SK-N-SH (cell line): ENCODE data around the gene CLN3. TPM values are rescaled to one million over a fixed set of nuclear protein-coding genes. Genes with fewer than 3 reads are reported as not detected.
A peak's percentile ranks its signal among the peaks of the same experiment; 100 is the strongest.

Source experiments
- CTCF ChIA-PET: fragments of 300-600, 350-600 bp; formaldehyde crosslinking; extraction: SDS; loops from one replicate; lab custom pipeline; 2021; lab: Yijun Ruan, JAX
- POLR2A ChIA-PET: fragments of 350-600 bp; sonication (Branson Sonifier 250); formaldehyde crosslinking; extraction: SDS; loops from one replicate; lab custom pipeline; 2020; ENCODE audit warnings: antibody characterized with exemption, inconsistent platforms; lab: Yijun Ruan, JAX
- DNase-seq: peaks from one replicate; pipeline ENCODE4 v3.0.0; 2012
- H2AFZ ChIP-seq: fragments of 200-600 bp; sonication (generic); 2 replicates; pipeline ENCODE4 v1.8.1; 2016; ENCODE audit warnings: antibody characterized with exemption, mild to moderate bottlenecking, low read depth
- H3F3A ChIP-seq: fragments of 200-600 bp; sonication (generic); replicated peaks from 2 replicates; pipeline ENCODE3; 2016; ENCODE audit warnings: antibody characterized with exemption, mild to moderate bottlenecking; ENCODE audit not compliant: insufficient read depth
- H3K27ac ChIP-seq, 2 experiments: fragments of 200-500 bp in 1 of 2; fragments of 200-600 bp in 1 of 2; sonication (Bioruptor generic) in 1 of 2; sonication (generic), shearing (Covaris generic) in 1 of 2; 2 replicates each; pipeline versions ENCODE4 v1.5.1 to v1.6.1; 2014 to 2016; ENCODE audit warnings: low read depth in 2 of 2, inconsistent platforms in 1 of 2, low read length in 1 of 2, mild to moderate bottlenecking in 1 of 2, mixed read lengths in 1 of 2
- H3K27me3 ChIP-seq: fragments of 200-600 bp; sonication (generic), shearing (Covaris generic); 2 replicates; pipeline ENCODE4 v1.6.1; 2016; ENCODE audit warnings: mixed run types; ENCODE audit not compliant: insufficient read depth
- H3K36me3 ChIP-seq, 2 experiments: fragments of 200-500 bp in 1 of 2; fragments of 200-600 bp in 1 of 2; sonication (Bioruptor generic) in 1 of 2; sonication (generic) in 1 of 2; replicated peaks in 1 of 2; 2 replicates each; pipeline versions ENCODE3 to v1.5.1; 2014 to 2016; ENCODE audit warnings: low read length in 1 of 2, mild to moderate bottlenecking in 1 of 2; ENCODE audit not compliant: insufficient read depth in 2 of 2, control insufficient read depth in 1 of 2
- H3K4me1 ChIP-seq, 2 experiments: fragments of 200-500 bp in 1 of 2; fragments of 200-600 bp in 1 of 2; sonication (Bioruptor generic) in 1 of 2; sonication (generic), shearing (Covaris generic) in 1 of 2; 2 replicates each; pipeline versions ENCODE4 v1.5.1 to v1.6.1; 2014 to 2016; ENCODE audit warnings: low read depth in 1 of 2, low read length in 1 of 2, mixed run types in 1 of 2; ENCODE audit not compliant: insufficient read depth in 2 of 2, control insufficient read depth in 1 of 2
- H3K4me2 ChIP-seq: fragments of 200-600 bp; sonication (generic), shearing (Covaris generic); 2 replicates; pipeline ENCODE4 v1.6.1; 2017; ENCODE audit warnings: mixed run types
- H3K4me3 ChIP-seq, 2 experiments: fragments of 200-500 bp in 1 of 2; fragments of 200-600 bp in 1 of 2; sonication (Bioruptor generic) in 1 of 2; sonication (generic), shearing (Covaris generic) in 1 of 2; 2 replicates each; pipeline versions ENCODE4 v1.5.1 to v1.8.1; 2014 to 2016; ENCODE audit warnings: low read depth in 2 of 2, inconsistent platforms in 1 of 2, low read length in 1 of 2, mild to moderate bottlenecking in 1 of 2, mixed read lengths in 1 of 2, moderate library complexity in 1 of 2
- H3K79me2 ChIP-seq: fragments of 200-600 bp; sonication (generic); 2 replicates; pipeline ENCODE4 v1.8.1; 2017; ENCODE audit warnings: mild to moderate bottlenecking; ENCODE audit not compliant: insufficient read depth
- H3K9ac ChIP-seq: fragments of 200-600 bp; sonication (generic); 2 replicates; pipeline ENCODE4 v1.6.1; 2017; ENCODE audit warnings: mixed run types
- H3K9me2 ChIP-seq: fragments of 200-600 bp; sonication (generic); 2 replicates; pipeline ENCODE4 v1.6.1; 2017; ENCODE audit warnings: mixed run types
- H3K9me3 ChIP-seq: fragments of 200-600 bp; sonication (generic); 2 replicates; pipeline ENCODE4 v1.6.1; 2017; ENCODE audit warnings: mixed run types, mild to moderate bottlenecking, moderate library complexity
- H4K20me1 ChIP-seq: fragments of 200-600 bp; sonication (generic); 2 replicates; pipeline ENCODE4 v1.6.1; 2017; ENCODE audit warnings: mild to moderate bottlenecking, mixed run types; ENCODE audit not compliant: insufficient read depth
- ELF1 ChIP-seq: IDR thresholded peaks from 2 replicates; pipeline ENCODE4 v1.4.0; 2012
- EZH2phosphoT487 ChIP-seq: fragments of 200-600 bp; sonication (generic); IDR thresholded peaks from 2 replicates; pipeline ENCODE4 v1.6.1; 2017; ENCODE audit warnings: low read depth, mixed run types, mild to moderate bottlenecking, antibody characterized with exemption, moderate library complexity, borderline replicate concordance
- FOSL2 ChIP-seq: IDR thresholded peaks from 2 replicates; pipeline ENCODE4 v1.4.0; 2012; ENCODE audit warnings: low read depth, mild to moderate bottlenecking, moderate library complexity, borderline replicate concordance
- GATA2 ChIP-seq: sonication (generic); formaldehyde crosslinking; IDR thresholded peaks from 2 replicates; pipeline ENCODE4 v1.5.0; 2020; ENCODE audit warnings: mild to moderate bottlenecking, missing genetic modification reagents
- MEF2A ChIP-seq: IDR thresholded peaks from 2 replicates; pipeline ENCODE4 v1.4.0; 2012; ENCODE audit warnings: low read depth, borderline replicate concordance
- MXI1 ChIP-seq: IDR thresholded peaks from 2 replicates; pipeline ENCODE4 v1.6.1; 2012; ENCODE audit warnings: mild to moderate bottlenecking, low read depth, low read length, improper control_type of control experiment
- RAD21 ChIP-seq: IDR thresholded peaks from 2 replicates; pipeline ENCODE4 v1.6.1; 2012; ENCODE audit warnings: mild to moderate bottlenecking, low read length
- RCOR1 ChIP-seq: fragments of 150-350 bp; IDR thresholded peaks from 2 replicates; pipeline ENCODE4 v1.6.1; 2017; ENCODE audit warnings: antibody characterized with exemption, low read length
- RFX5 ChIP-seq: IDR thresholded peaks from 2 replicates; pipeline ENCODE4 v1.6.1; 2012; ENCODE audit warnings: mild to moderate bottlenecking, improper control_type of control experiment, low read length
- SIN3A ChIP-seq: IDR thresholded peaks from 2 replicates; pipeline ENCODE4 v1.6.1; 2012; ENCODE audit warnings: low read depth, mild to moderate bottlenecking, low read length, moderate library complexity, borderline replicate concordance
- SMC3 ChIP-seq: IDR thresholded peaks from 2 replicates; pipeline ENCODE4 v1.6.1; 2012; ENCODE audit warnings: low read depth, low read length, improper control_type of control experiment
- TCF12 ChIP-seq: IDR thresholded peaks from 2 replicates; pipeline ENCODE4 v1.4.0; 2012
- TEAD4 ChIP-seq: IDR thresholded peaks from 2 replicates; pipeline ENCODE4 v1.4.0; 2012; ENCODE audit warnings: mild to moderate bottlenecking, borderline replicate concordance; ENCODE audit not compliant: insufficient read depth
- WGBS: methylation state at CpG from one replicate; pipeline ENCODE4 v1.1.6; 2017; ENCODE audit warnings: low lambda C conversion rate; 5-methylcytosine and 5-hydroxymethylcytosine counted together
- polyA plus RNA-seq, 3 experiments: library from polyadenylated mRNA; depleted of rRNA; stranded (reverse); fragments of >200 nt; gene quantifications; 2 replicates each; pipeline ENCODE4 v1.2.3, GENCODE V29; 2012
- TF ChIP-seq, protein P1 (sequence below): IDR thresholded peaks from 2 replicates; pipeline ENCODE4 v1.4.0; 2012; ENCODE audit warnings: low read depth
- TF ChIP-seq, protein P2 (sequence below): IDR thresholded peaks from 2 replicates; pipeline ENCODE4; 2012
- TF ChIP-seq, protein P3 (sequence below): fragments of 200-600 bp; sonication (generic); IDR thresholded peaks from 2 replicates; pipeline ENCODE4 v1.6.1; 2017; ENCODE audit warnings: antibody characterized with exemption, mild to moderate bottlenecking, moderate library complexity
- TF ChIP-seq, protein P4 (sequence below): fragments of 150-350 bp; IDR thresholded peaks from 2 replicates; pipeline ENCODE4 v1.6.1; 2016; ENCODE audit warnings: mild to moderate bottlenecking, low read depth, low read length
- TF ChIP-seq, protein P5 (sequence below): IDR thresholded peaks from 2 replicates; pipeline ENCODE4 v1.4.0; 2012; ENCODE audit warnings: low read depth, borderline replicate concordance

CLN3 gene
- polyA plus RNA-seq, 1 of the 3 experiments (the other 2 are of a cell fraction) = 18.5 TPM

DNA sequence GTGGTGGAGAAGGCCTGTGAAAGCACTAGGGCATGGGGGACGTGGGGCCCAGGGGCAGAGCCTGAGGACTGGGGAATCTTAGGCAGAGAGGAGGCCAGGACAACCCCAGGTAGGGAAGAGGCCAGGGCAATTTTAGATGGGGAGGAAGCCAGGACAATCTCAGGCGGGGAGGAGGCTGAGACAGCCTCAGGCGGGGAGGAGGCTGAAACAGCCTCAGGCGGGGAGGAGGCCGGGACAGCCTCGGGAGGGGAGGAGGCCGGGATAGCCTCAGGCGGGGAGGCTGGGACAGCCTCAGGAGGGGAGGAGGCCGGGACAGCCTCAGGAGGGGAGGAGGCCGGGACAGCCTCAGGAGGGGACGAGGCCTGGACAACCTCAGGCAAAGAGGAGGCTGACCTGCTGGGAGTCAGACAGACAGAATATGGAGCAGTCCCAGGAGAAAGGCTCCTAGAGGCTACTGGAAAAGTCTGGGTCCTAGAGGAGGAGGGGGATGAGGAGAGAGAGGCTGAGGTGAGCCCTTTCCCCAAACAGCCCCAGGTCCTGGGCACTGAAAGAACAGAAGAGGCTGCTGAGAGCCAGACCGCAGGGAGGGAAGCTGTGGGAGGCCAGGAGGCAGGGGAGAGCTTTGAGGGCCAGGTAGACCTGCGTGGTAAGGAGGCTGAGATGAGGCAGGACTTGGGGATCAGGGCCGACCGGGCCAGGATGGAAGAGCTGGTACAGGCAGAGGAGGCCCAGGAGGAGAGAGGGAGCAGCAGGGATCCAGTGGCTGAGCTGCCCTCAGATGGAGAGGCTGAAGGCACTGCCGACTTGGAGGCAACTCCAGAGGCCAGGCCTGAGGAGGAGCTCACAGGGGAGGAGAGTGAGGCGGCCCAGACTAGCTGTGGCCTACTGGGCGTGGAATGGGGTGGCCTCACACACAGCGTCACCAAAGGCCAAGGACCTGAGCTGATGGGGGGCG lies 4.2 kb upstream of the CLN3 start:
- H3K36me3 ChIP-seq = no peaks in the 10 kb centered on the region
- TF ChIP-seq, protein P1, sequence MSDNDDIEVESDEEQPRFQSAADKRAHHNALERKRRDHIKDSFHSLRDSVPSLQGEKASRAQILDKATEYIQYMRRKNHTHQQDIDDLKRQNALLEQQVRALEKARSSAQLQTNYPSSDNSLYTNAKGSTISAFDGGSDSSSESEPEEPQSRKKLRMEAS = no peak
- TF ChIP-seq, protein P2, sequence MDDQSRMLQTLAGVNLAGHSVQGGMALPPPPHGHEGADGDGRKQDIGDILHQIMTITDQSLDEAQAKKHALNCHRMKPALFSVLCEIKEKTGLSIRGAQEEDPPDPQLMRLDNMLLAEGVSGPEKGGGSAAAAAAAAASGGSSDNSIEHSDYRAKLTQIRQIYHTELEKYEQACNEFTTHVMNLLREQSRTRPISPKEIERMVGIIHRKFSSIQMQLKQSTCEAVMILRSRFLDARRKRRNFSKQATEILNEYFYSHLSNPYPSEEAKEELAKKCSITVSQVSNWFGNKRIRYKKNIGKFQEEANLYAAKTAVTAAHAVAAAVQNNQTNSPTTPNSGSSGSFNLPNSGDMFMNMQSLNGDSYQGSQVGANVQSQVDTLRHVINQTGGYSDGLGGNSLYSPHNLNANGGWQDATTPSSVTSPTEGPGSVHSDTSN = no peak
- TF ChIP-seq RAD21 (no peak), MXI1 (no peak), FOSL2 (no peak), GATA2 (CRISPR knock-in tag) (no peak), SIN3A (no peak), MEF2A (no peak), TEAD4 (no peak), RCOR1 (no peak)
- TF ChIP-seq, protein P3, sequence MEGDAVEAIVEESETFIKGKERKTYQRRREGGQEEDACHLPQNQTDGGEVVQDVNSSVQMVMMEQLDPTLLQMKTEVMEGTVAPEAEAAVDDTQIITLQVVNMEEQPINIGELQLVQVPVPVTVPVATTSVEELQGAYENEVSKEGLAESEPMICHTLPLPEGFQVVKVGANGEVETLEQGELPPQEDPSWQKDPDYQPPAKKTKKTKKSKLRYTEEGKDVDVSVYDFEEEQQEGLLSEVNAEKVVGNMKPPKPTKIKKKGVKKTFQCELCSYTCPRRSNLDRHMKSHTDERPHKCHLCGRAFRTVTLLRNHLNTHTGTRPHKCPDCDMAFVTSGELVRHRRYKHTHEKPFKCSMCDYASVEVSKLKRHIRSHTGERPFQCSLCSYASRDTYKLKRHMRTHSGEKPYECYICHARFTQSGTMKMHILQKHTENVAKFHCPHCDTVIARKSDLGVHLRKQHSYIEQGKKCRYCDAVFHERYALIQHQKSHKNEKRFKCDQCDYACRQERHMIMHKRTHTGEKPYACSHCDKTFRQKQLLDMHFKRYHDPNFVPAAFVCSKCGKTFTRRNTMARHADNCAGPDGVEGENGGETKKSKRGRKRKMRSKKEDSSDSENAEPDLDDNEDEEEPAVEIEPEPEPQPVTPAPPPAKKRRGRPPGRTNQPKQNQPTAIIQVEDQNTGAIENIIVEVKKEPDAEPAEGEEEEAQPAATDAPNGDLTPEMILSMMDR = no peak
- TF ChIP-seq, all 33 proteins: peak for 0
- CTCF ChIA-PET = no interaction called here
- no peaks in the 10 kb centered on the region for H3K9me2 ChIP-seq
- H3K27ac ChIP-seq = no peak overlapping the region
- H3K4me2 ChIP-seq = no peak overlapping the region
- H3K27me3 ChIP-seq = no peaks in the 10 kb centered on the region
- no peak overlapping the region for H3K4me3 ChIP-seq
- no peak for DNase-seq
- 67% methylated on average over 20 of the region's 20 CpGs for WGBS
- H3K9me3 ChIP-seq = no peaks in the 10 kb centered on the region
- H3F3A ChIP-seq = no peaks in the 10 kb centered on the region
- no peaks in the 10 kb centered on the region for H3K4me1 ChIP-seq
- POLR2A ChIA-PET = no interaction called here
- no peak overlapping the region for H3K9ac ChIP-seq
- no peak overlapping the region for H2AFZ ChIP-seq
- H4K20me1 ChIP-seq = no peaks in the 10 kb centered on the region
- peaks cover 6% of the 10 kb centered on the region; the same call in 1 of the 2 replicates for H3K79me2 ChIP-seq

DNA sequence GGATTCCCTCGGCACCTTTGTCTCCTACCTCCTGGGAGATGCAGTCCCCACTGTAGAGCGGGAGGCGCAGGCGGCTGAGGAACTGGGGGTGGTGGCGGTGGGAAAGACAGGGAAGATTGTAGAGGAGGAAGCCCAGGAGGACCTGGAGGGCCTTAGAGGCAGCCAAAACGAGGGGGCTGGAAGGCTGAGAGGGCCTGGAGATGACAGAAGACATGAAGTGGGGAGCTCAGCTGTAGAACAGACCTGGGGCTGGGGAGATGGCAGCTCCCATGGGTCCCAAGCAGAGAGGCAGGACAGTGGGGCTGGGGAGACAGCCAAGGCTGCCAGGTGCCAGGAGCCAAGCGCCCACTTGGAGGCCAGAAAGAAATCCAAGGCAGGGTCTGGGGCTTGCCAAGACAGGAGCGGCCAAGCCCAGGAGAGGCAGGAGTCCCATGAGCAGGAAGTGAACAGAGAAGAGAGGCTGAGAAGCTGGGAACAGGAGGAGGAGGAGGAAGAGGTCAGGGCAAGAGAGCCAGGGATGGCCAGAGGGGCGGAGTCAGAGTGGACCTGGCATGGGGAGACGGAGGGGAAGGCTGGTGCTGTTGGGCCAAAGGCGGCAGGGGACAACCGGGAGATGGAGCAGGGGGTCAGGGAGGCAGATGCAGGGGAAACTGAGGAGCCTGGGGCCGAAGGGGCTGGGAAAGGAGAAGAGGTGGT lies 3.4 kb upstream of the CLN3 start:
- Histone ChIP-seq H3K36me3 (no peaks in the 10 kb centered on the region), H3K27ac (no peak overlapping the region), H3K9ac (no peak overlapping the region), H3K4me2 (no peak overlapping the region), H3K9me2 (no peaks in the 10 kb centered on the region), H3K4me3 (no peak overlapping the region), H3K27me3 (no peaks in the 10 kb centered on the region), H3K79me2 (peaks cover 7% of the 10 kb centered on the region; the same call in 1 of the 2 replicates), H2AFZ (0 out of 2 replicates have a peak overlapping the region, but pooled peaks have one; percentile 29), H3F3A (no peaks in the 10 kb centered on the region), H3K9me3 (no peaks in the 10 kb centered on the region), H4K20me1 (no peaks in the 10 kb centered on the region), H3K4me1 (no peaks in the 10 kb centered on the region; a peak in 1 of 4 replicates)
- TF ChIP-seq FOSL2 (no peak), ELF1 (no peak), EZH2phosphoT487 (no peak), SMC3 (no peak), TCF12 (no peak), MXI1 (no peak), RFX5 (no peak)
- TF ChIP-seq, protein P4, sequence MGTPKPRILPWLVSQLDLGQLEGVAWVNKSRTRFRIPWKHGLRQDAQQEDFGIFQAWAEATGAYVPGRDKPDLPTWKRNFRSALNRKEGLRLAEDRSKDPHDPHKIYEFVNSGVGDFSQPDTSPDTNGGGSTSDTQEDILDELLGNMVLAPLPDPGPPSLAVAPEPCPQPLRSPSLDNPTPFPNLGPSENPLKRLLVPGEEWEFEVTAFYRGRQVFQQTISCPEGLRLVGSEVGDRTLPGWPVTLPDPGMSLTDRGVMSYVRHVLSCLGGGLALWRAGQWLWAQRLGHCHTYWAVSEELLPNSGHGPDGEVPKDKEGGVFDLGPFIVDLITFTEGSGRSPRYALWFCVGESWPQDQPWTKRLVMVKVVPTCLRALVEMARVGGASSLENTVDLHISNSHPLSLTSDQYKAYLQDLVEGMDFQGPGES = no peak
- TF ChIP-seq, protein P5, sequence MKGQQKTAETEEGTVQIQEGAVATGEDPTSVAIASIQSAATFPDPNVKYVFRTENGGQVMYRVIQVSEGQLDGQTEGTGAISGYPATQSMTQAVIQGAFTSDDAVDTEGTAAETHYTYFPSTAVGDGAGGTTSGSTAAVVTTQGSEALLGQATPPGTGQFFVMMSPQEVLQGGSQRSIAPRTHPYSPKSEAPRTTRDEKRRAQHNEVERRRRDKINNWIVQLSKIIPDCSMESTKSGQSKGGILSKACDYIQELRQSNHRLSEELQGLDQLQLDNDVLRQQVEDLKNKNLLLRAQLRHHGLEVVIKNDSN = no peak
- ChIA-PET CTCF (no interaction called here), POLR2A (no interaction called here)
- WGBS = 77% methylated on average over 13 of the region's 13 CpGs
- DNase-seq = no peak
